Chondrocyte (in vitro differentiated cells): ENCODE data around the gene SLC2A3. TPM values are rescaled to one million over a fixed set of nuclear protein-coding genes. Genes with fewer than 3 reads are reported as not detected.
"Not testable (repeated sequence)": the region's sequence is repeated elsewhere in the genome, so short reads cannot be mapped to it uniquely, and the experiment has no call there.

Source experiments
- DNase-seq: peaks from one replicate; pipeline ENCODE4 v3.0.0; 2021; ENCODE audit warnings: mixed read lengths, low spot score
- H3K27ac Mint-ChIP-seq: one replicate; pipeline ENCODE4 v1.8.0; 2021; ENCODE audit warnings: mild to moderate bottlenecking, moderate library complexity, mixed read lengths; ENCODE audit not compliant: unreplicated experiment
- H3K27me3 Mint-ChIP-seq: 2 replicates; pipeline ENCODE4 v1.8.0; 2021; ENCODE audit warnings: low read depth, mixed read lengths
- H3K36me3 Mint-ChIP-seq: 2 replicates; pipeline ENCODE4 v1.8.0; 2021; ENCODE audit warnings: low read depth, mixed read lengths
- H3K4me1 Mint-ChIP-seq: 2 replicates; pipeline ENCODE4 v1.8.0; 2021; ENCODE audit warnings: low read depth, mild to moderate bottlenecking, mixed read lengths
- H3K4me3 Mint-ChIP-seq: one replicate; pipeline ENCODE4 v1.8.0; 2021; ENCODE audit warnings: mild to moderate bottlenecking, moderate library complexity, mixed read lengths; ENCODE audit not compliant: unreplicated experiment
- H3K9me3 Mint-ChIP-seq: 2 replicates; pipeline ENCODE4 v1.8.0; 2021; ENCODE audit warnings: low read depth, mixed read lengths
- CTCF ChIP-seq: fragments of 200-600 bp; sonication (generic); IDR thresholded peaks from 2 replicates; pipeline ENCODE4 v1.5.0; 2021; ENCODE audit warnings: antibody characterized with exemption, mild to moderate bottlenecking, moderate library complexity
- total RNA-seq: library from RNA; stranded (reverse); gene quantifications from 3 replicates; pipeline ENCODE4 v1.2.1, GENCODE V29; 2021

The SLC2A3 gene
- total RNA-seq, 1 donor from 2014 or later, result 75.2 TPM

GRCh38 chr12:7927470-7927869 is 8.5 kb downstream of the SLC2A3 start:
- Mint-ChIP-seq H3K9me3 (no peaks in the 10 kb centered on the region), H3K36me3 (peaks cover 48% of the 10 kb centered on the region), H3K27me3 (no peaks in the 10 kb centered on the region), H3K4me1 (no peaks in the 10 kb centered on the region), H3K27ac (no peak overlapping the region), H3K4me3 (no peak overlapping the region)
- no peak for TF ChIP-seq CTCF
- DNase-seq, result no peak

GRCh38 chr12:7926068-7926666 is 9.8 kb downstream of the SLC2A3 start:
- DNase-seq, H3K27me3 Mint-ChIP-seq, H3K9me3 Mint-ChIP-seq, H3K27ac Mint-ChIP-seq, H3K4me1 Mint-ChIP-seq, H3K4me3 Mint-ChIP-seq: not testable (repeated sequence)
- H3K36me3 Mint-ChIP-seq, result peaks cover 49% of the 10 kb centered on the region

GRCh38 chr12:7923241-7924236 is 12.4 kb downstream of the SLC2A3 start:
- Mint-ChIP-seq H3K4me3 (no peak overlapping the region), H3K9me3 (no peaks in the 10 kb centered on the region), H3K4me1 (no peaks in the 10 kb centered on the region), H3K36me3 (peaks cover 50% of the 10 kb centered on the region), H3K27ac (no peak overlapping the region), H3K27me3 (no peaks in the 10 kb centered on the region)
- TF ChIP-seq CTCF, result no peak
- DNase-seq, result no peak

- H3K4me1 Mint-ChIP-seq, H3K27me3 Mint-ChIP-seq, H3K27ac Mint-ChIP-seq, H3K9me3 Mint-ChIP-seq, DNase-seq, H3K4me3 Mint-ChIP-seq: not testable (repeated sequence)
- H3K36me3 Mint-ChIP-seq, result peaks cover 41% of the 10 kb centered on the region
Observed at GRCh38 chr12:7921181-7921580, 14.8 kb downstream of the SLC2A3 start.

- not testable (repeated sequence) for H3K9me3 Mint-ChIP-seq, DNase-seq, H3K27ac Mint-ChIP-seq, H3K4me1 Mint-ChIP-seq, H3K4me3 Mint-ChIP-seq, H3K27me3 Mint-ChIP-seq
- peaks cover 28% of the 10 kb centered on the region for H3K36me3 Mint-ChIP-seq
Observed at GRCh38 chr12:7918268-7918590, 17.8 kb downstream of the SLC2A3 start.

GRCh38 chr12:7917392-7918267 is 18.4 kb downstream of the SLC2A3 start:
- no peak overlapping the region for H3K4me3 Mint-ChIP-seq
- no peaks in the 10 kb centered on the region for H3K27me3 Mint-ChIP-seq
- peaks cover 26% of the 10 kb centered on the region for H3K36me3 Mint-ChIP-seq

More at GRCh38 chr12:7917392-7918267, 18.4 kb downstream of the SLC2A3 start:
- H3K4me1 Mint-ChIP-seq, result no peaks in the 10 kb centered on the region
- DNase-seq, result no peak
- H3K9me3 Mint-ChIP-seq, result no peaks in the 10 kb centered on the region
- no peak for TF ChIP-seq CTCF
- no peak overlapping the region for H3K27ac Mint-ChIP-seq
